Measurements from ENCODE around the gene CTLA4.
A peak's percentile ranks its signal among the peaks of the same experiment; 100 is the strongest.
"Not testable (repeated sequence)": the region's sequence is repeated elsewhere in the genome, so short reads cannot be mapped to it uniquely, and the experiment has no call there.

The CTLA4 gene

GRCh38 chr2:203858176-203858575, 9.4 kb upstream of the CTLA4 start:
- no peak for DNase-seq (ENCODE audit: low read depth)

- no peak for DNase-seq (ENCODE audit: low read depth)
Observed at GRCh38 chr2:203859030-203859789, 8.4 kb upstream of the CTLA4 start.

GRCh38 chr2:203861197-203861596, 6.4 kb upstream of the CTLA4 start:
- no peak for DNase-seq (ENCODE audit: low read depth)

GRCh38 chr2:203861607-203862006, 6.0 kb upstream of the CTLA4 start:
- DNase-seq (ENCODE audit: low read depth), result no peak

GRCh38 chr2:203869223-203870042, 1.9 kb downstream of the CTLA4 start:
- DNase-seq (ENCODE audit: low read depth), result no peak

- no peak for DNase-seq (ENCODE audit: low read depth)
Observed at GRCh38 chr2:203870481-203870880, 2.9 kb downstream of the CTLA4 start.

GRCh38 chr2:203870941-203871340, 3.4 kb downstream of the CTLA4 start:
- no peak for DNase-seq (ENCODE audit: low read depth)

GRCh38 chr2:203871371-203871983, 3.9 kb downstream of the CTLA4 start:
- DNase-seq (ENCODE audit: low read depth), result no peak

- no peak for DNase-seq (ENCODE audit: low read depth)
Observed at GRCh38 chr2:203873461-203873860, 5.9 kb downstream of the CTLA4 start.

GRCh38 chr2:203873921-203874631, 6.5 kb downstream of the CTLA4 start:
- no peak for DNase-seq (ENCODE audit: low read depth)

GRCh38 chr2:203875471-203875870, 7.9 kb downstream of the CTLA4 start:
- no peak for DNase-seq (ENCODE audit: low read depth)

GRCh38 chr2:203876328-203876727, 8.8 kb downstream of the CTLA4 start:
- no peak for DNase-seq (ENCODE audit: low read depth)

GRCh38 chr2:203878063-203878462, 10.5 kb downstream of the CTLA4 start:
- DNase-seq (ENCODE audit: low read depth), result peak; percentile 1

GRCh38 chr2:203880557-203881125, 13.1 kb downstream of the CTLA4 start:
- no peak for DNase-seq (ENCODE audit: low read depth)

- DNase-seq (ENCODE audit: low read depth), result not testable (repeated sequence)
Observed at GRCh38 chr2:203881185-203881584, 13.6 kb downstream of the CTLA4 start.

GRCh38 chr2:203882551-203882950, 15.0 kb downstream of the CTLA4 start:
- DNase-seq (ENCODE audit: low read depth), result no peak

- no peak for DNase-seq (ENCODE audit: low read depth)
Observed at GRCh38 chr2:203886661-203887151, 19.1 kb downstream of the CTLA4 start.

GRCh38 chr2:203887677-203888076, 20.1 kb downstream of the CTLA4 start:
- DNase-seq (ENCODE audit: low read depth), result no peak

GRCh38 chr2:203889542-203889941, 22.0 kb downstream of the CTLA4 start:
- DNase-seq (ENCODE audit: low read depth), result no peak

- DNase-seq (ENCODE audit: low read depth), result no peak
Observed at GRCh38 chr2:203889944-203890343, 22.4 kb downstream of the CTLA4 start.

GRCh38 chr2:203890733-203891132, 23.2 kb downstream of the CTLA4 start:
- no peak for DNase-seq (ENCODE audit: low read depth)

- no peak for DNase-seq (ENCODE audit: low read depth)
Observed at GRCh38 chr2:203891474-203891873, 23.9 kb downstream of the CTLA4 start.

All from GM04504 (cell line).